Vagina (tissue), 2 donors: ENCODE data around the gene MX2.

ENCODE experiments used
- POLR2A ChIP-seq, 2 donors: fragments of 450-650 bp; IDR thresholded peaks; one replicate each; pipeline ENCODE4 v1.6.1; 2017; ENCODE audit warnings: antibody characterized with exemption in 2 of 2, mild to moderate bottlenecking in 2 of 2, moderate library complexity in 2 of 2
- POLR2AphosphoS5 ChIP-seq, 2 donors: sonication (generic); formaldehyde crosslinking; IDR thresholded peaks; one replicate each; pipeline ENCODE4 v1.9.0; 2017; ENCODE audit warnings: antibody characterized with exemption in 2 of 2, mild to moderate bottlenecking in 2 of 2, low read depth in 1 of 2; ENCODE audit not compliant: insufficient read depth in 1 of 2

DNA sequence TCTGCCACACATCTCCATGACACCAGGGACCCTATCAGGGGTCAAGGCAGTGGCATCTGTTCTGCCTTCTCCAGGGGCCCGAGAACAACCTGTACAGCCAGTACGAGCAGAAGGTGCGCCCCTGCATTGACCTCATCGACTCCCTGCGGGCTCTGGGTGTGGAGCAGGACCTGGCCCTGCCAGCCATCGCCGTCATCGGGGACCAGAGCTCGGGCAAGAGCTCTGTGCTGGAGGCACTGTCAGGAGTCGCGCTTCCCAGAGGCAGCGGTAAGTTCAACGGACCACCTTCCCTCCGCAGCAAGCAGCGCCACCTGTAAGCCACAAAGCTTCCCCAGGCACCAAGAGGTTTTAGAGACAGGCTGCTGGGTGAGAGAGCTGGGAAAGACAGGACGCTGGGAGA lies 15.9 kb downstream of the MX2 start:
- TF ChIP-seq POLR2A (IDR thresholded peaks at IDR 0.05), result no peak
- TF ChIP-seq POLR2AphosphoS5 (IDR thresholded peaks at IDR 0.05; ENCODE audit: insufficient read depth in 1 of 2, low read depth in 1 of 2), result no peak
